ENCODE results near the gene SHF. TPM values are rescaled to one million over a fixed set of nuclear protein-coding genes. Genes with fewer than 3 reads are reported as not detected.
A peak's percentile ranks its signal among the peaks of the same experiment; 100 is the strongest.

SHF gene
- total and polyA plus RNA-seq, 2 of the 4 experiments (the other 2 are of a cell fraction): 1.8 to 3.5 TPM

GRCh38 chr15:45198337-45199135 is 10.8 kb upstream of the SHF start (continued):
- TF ChIP-seq, protein P1, sequence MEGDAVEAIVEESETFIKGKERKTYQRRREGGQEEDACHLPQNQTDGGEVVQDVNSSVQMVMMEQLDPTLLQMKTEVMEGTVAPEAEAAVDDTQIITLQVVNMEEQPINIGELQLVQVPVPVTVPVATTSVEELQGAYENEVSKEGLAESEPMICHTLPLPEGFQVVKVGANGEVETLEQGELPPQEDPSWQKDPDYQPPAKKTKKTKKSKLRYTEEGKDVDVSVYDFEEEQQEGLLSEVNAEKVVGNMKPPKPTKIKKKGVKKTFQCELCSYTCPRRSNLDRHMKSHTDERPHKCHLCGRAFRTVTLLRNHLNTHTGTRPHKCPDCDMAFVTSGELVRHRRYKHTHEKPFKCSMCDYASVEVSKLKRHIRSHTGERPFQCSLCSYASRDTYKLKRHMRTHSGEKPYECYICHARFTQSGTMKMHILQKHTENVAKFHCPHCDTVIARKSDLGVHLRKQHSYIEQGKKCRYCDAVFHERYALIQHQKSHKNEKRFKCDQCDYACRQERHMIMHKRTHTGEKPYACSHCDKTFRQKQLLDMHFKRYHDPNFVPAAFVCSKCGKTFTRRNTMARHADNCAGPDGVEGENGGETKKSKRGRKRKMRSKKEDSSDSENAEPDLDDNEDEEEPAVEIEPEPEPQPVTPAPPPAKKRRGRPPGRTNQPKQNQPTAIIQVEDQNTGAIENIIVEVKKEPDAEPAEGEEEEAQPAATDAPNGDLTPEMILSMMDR (conservative IDR thresholded peaks at IDR 0.05; ENCODE audit: low read depth, low read length): peak; percentile 69
- TF ChIP-seq NFE2L2 (IDR thresholded peaks at IDR 0.05; ENCODE audit: low read depth, low read length): no peak
- peak; percentile 83; the same call in 1 of the 2 replicates for TF ChIP-seq CHD1 (IDR thresholded peaks at IDR 0.05; ENCODE audit: low read depth, low read length)
- TF ChIP-seq MXI1 (IDR thresholded peaks at IDR 0.05; ENCODE audit: borderline replicate concordance, low read depth, low read length): peak; percentile 29; the same call in 1 of the 2 replicates
